Measurements from ENCODE around the gene FHL1. TPM values are rescaled to one million over a fixed set of nuclear protein-coding genes. Genes with fewer than 3 reads are reported as not detected.

The FHL1 gene
- total RNA-seq, 4 donors from 2014 or later = 693 to 4,057 (median 1,828) TPM

- TF ChIP-seq CTCF (IDR thresholded peaks at IDR 0.05; ENCODE audit: low read depth) = no peak
Observed at GRCh38 chrX:136171420-136171819, 24.1 kb downstream of the FHL1 start.

GRCh38 chrX:136176399-136176825 lies 29.1 kb downstream of the FHL1 start:
- no peak for TF ChIP-seq CTCF (IDR thresholded peaks at IDR 0.05; ENCODE audit: low read depth)

- no peak for TF ChIP-seq CTCF (IDR thresholded peaks at IDR 0.05; ENCODE audit: low read depth)
Observed at GRCh38 chrX:136179133-136179532, 31.8 kb downstream of the FHL1 start.

GRCh38 chrX:136182414-136182813 lies 35.1 kb downstream of the FHL1 start:
- TF ChIP-seq CTCF (IDR thresholded peaks at IDR 0.05; ENCODE audit: low read depth) = no peak

- TF ChIP-seq CTCF (IDR thresholded peaks at IDR 0.05; ENCODE audit: low read depth) = no peak
Observed at GRCh38 chrX:136183172-136183571, 35.8 kb downstream of the FHL1 start.

- TF ChIP-seq CTCF (IDR thresholded peaks at IDR 0.05; ENCODE audit: low read depth) = no peak
Observed at GRCh38 chrX:136183917-136184316, 36.6 kb downstream of the FHL1 start.

- no peak for TF ChIP-seq CTCF (IDR thresholded peaks at IDR 0.05; ENCODE audit: low read depth)
Observed at GRCh38 chrX:136185401-136186022, 38.2 kb downstream of the FHL1 start.
